ENCODE results near the gene PALLD.

PALLD gene

GRCh38 chr4:168588916-168589531 lies 92.2 kb downstream of the PALLD start:
- DNase-seq (ENCODE audit: low spot score), result no peak
- Histone ChIP-seq H3K27ac (no peak overlapping the region), H3K4me3 (no peak overlapping the region)
- TF ChIP-seq, protein P1, sequence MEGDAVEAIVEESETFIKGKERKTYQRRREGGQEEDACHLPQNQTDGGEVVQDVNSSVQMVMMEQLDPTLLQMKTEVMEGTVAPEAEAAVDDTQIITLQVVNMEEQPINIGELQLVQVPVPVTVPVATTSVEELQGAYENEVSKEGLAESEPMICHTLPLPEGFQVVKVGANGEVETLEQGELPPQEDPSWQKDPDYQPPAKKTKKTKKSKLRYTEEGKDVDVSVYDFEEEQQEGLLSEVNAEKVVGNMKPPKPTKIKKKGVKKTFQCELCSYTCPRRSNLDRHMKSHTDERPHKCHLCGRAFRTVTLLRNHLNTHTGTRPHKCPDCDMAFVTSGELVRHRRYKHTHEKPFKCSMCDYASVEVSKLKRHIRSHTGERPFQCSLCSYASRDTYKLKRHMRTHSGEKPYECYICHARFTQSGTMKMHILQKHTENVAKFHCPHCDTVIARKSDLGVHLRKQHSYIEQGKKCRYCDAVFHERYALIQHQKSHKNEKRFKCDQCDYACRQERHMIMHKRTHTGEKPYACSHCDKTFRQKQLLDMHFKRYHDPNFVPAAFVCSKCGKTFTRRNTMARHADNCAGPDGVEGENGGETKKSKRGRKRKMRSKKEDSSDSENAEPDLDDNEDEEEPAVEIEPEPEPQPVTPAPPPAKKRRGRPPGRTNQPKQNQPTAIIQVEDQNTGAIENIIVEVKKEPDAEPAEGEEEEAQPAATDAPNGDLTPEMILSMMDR (IDR thresholded peaks at IDR 0.05), result no peak

- H3K4me3 ChIP-seq, result no peak overlapping the region
- H3K27ac ChIP-seq, result no peak overlapping the region
- no peak for DNase-seq (ENCODE audit: low spot score)
- TF ChIP-seq, protein P1 (IDR thresholded peaks at IDR 0.05), result no peak
Measured at GRCh38 chr4:168592676-168593075, 95.8 kb downstream of the PALLD start.

- H3K4me3 ChIP-seq, result no peak overlapping the region
Measured at GRCh38 chr4:168593399-168593798, 96.5 kb downstream of the PALLD start.

DNA sequence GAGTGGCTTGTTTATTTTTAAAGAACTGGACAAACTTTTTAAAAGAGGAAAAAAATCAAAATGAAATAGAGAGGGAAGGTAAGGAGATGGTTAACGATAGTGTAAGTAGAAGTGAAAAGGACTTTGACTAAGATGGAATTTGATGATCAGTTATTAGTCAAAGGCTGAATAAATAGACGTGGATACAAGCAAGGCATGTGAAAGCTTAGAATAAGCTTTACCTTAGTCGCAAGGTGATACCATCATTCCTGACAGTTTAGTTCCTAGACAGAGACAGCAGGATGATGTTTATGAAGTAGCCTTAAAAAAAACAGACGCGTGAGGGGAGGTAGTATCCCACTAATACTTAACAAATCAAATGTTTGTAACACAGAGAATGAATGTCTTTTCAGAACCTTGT lies 97.3 kb downstream of the PALLD start:
- DNase-seq (ENCODE audit: low spot score), result no peak
- TF ChIP-seq, protein P1 (IDR thresholded peaks at IDR 0.05), result no peak

More at GRCh38 chr4:168593399-168593798, 96.5 kb downstream of the PALLD start:
- DNase-seq (ENCODE audit: low spot score), result no peak
- TF ChIP-seq, protein P1 (IDR thresholded peaks at IDR 0.05), result no peak
- H3K27ac ChIP-seq, result no peak overlapping the region

GRCh38 chr4:168598191-168598590 lies 101.3 kb downstream of the PALLD start:
- no peak for DNase-seq (ENCODE audit: low spot score)
- TF ChIP-seq, protein P1 (IDR thresholded peaks at IDR 0.05), result no peak
- no peak overlapping the region for H3K4me3 ChIP-seq
- H3K27ac ChIP-seq, result no peak overlapping the region

More for the DNA sequence above, 97.3 kb downstream of the PALLD start:
- no peak overlapping the region for H3K4me3 ChIP-seq
- no peak overlapping the region for H3K27ac ChIP-seq

DNA sequence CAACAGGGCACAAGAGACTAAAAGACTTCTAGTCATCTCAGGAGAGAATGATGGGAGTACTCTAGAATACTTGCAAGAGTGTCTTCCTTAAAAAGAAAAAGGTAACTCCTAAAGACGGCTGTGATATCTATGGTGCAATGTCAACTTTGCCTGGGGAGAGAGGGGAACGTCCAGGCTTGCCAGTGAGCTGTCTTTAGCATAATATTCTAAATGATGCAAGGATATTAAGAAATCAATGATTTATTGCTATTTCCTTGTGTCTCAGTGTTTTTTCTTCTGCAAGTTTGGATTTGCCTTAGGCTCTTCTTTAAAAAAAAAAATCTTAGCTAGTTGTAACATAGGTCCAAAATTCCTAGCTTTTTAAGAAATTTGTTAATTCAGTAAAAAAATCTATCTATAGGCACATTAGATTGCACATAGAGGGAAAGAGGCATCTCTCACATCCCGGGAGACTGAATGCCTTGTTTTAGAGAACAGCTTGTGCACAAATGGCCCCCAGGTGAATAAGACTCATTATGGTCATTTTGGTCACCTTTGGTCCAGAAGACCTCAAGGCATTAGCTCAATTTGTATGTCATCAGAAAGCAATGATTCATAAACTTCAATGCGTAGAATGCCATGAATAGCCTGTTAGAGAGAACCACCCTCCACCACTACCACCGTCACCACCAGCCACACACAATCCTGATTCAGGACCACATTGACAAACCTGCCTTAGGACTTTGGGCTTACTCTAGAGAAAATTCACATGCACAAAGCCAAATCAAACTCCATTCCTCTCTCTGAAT lies 104.1 kb downstream of the PALLD start:
- Histone ChIP-seq H3K4me3 (no peak overlapping the region), H3K27ac (no peak overlapping the region)
- TF ChIP-seq, protein P1 (IDR thresholded peaks at IDR 0.05), result no peak
- DNase-seq (ENCODE audit: low spot score), result no peak

GRCh38 chr4:168601899-168602298 lies 105.0 kb downstream of the PALLD start:
- no peak for DNase-seq (ENCODE audit: low spot score)
- H3K4me3 ChIP-seq, result no peak overlapping the region
- H3K27ac ChIP-seq, result no peak overlapping the region
- TF ChIP-seq, protein P1 (IDR thresholded peaks at IDR 0.05), result no peak

Data from coronary artery (tissue), 2 donors.